Measurements from ENCODE around the gene PGAM5.

The PGAM5 gene

GRCh38 chr12:132719141-132719953, 8.7 kb downstream of the PGAM5 start:
- H3K36me3 ChIP-seq (ENCODE audit: control insufficient read depth, low read length), result peaks cover 85% of the 10 kb centered on the region
- no peak for TF ChIP-seq CTCF (IDR thresholded peaks at IDR 0.05; ENCODE audit: low read depth, low read length, poor library complexity, severe bottlenecking)
- TF ChIP-seq EZH2phosphoT487 (IDR thresholded peaks at IDR 0.05; ENCODE audit: borderline replicate concordance, low read length), result no peak
- H3F3A ChIP-seq (ENCODE audit: control insufficient read depth, insufficient read depth), result peaks cover 19% of the 10 kb centered on the region
- no peaks in the 10 kb centered on the region for H3K9me2 ChIP-seq (replicated peaks; ENCODE audit: control insufficient read depth, low read length)
- H4K20me1 ChIP-seq (ENCODE audit: control insufficient read depth, insufficient read depth, low read depth, low read length), result peaks cover 14% of the 10 kb centered on the region; the same call in 1 of the 2 replicates
- H3K4me1 ChIP-seq (ENCODE audit: control insufficient read depth, low read length), result no peaks in the 10 kb centered on the region
- no peaks in the 10 kb centered on the region for H3K9me3 ChIP-seq (ENCODE audit: control insufficient read depth, insufficient read depth, low read length)
- H3K4me2 ChIP-seq (ENCODE audit: low read length), result no peak overlapping the region
- no peak overlapping the region for H3K4me3 ChIP-seq (ENCODE audit: low read length)
- no peaks in the 10 kb centered on the region for H3K27me3 ChIP-seq (ENCODE audit: control insufficient read depth, low read length)
- H3K79me2 ChIP-seq (ENCODE audit: control insufficient read depth, low read length), result peaks cover 54% of the 10 kb centered on the region
- H3K27ac ChIP-seq (ENCODE audit: low read depth, low read length), result no peak overlapping the region

DNA sequence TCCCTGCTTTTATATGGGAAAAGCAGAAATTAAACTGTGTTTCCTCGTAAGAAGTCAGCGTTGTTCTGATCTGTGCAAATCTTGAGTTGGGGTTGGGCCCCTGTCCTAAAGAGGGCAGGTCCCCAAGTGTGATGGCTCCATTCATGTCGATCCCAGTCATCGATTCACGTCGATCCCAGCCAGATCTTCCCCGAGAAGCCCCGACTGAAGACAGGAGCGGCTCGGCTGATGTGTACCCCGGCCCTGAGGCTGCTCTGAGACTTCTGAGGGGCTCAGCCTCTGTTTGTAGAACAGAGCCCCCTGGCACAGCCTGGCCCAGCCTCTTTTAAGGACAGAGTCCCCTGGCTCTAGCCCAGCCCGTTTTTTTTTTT, 9.3 kb downstream of the PGAM5 start:
- Histone ChIP-seq H4K20me1 (ENCODE audit: control insufficient read depth, insufficient read depth, low read depth, low read length) (peaks cover 14% of the 10 kb centered on the region), H3K79me2 (ENCODE audit: control insufficient read depth, low read length) (peaks cover 48% of the 10 kb centered on the region), H3K4me3 (ENCODE audit: low read length) (no peak overlapping the region), H3K27me3 (ENCODE audit: control insufficient read depth, low read length) (no peaks in the 10 kb centered on the region), H3K4me2 (ENCODE audit: low read length) (no peak overlapping the region), H3K4me1 (ENCODE audit: control insufficient read depth, low read length) (no peaks in the 10 kb centered on the region), H3K27ac (ENCODE audit: low read depth, low read length) (no peak overlapping the region), H3K36me3 (ENCODE audit: control insufficient read depth, low read length) (peaks cover 85% of the 10 kb centered on the region), H3F3A (ENCODE audit: control insufficient read depth, insufficient read depth) (peaks cover 15% of the 10 kb centered on the region), H3K9me3 (ENCODE audit: control insufficient read depth, insufficient read depth, low read length) (no peaks in the 10 kb centered on the region), H3K9me2 (replicated peaks; ENCODE audit: control insufficient read depth, low read length) (no peaks in the 10 kb centered on the region)
- TF ChIP-seq CTCF (IDR thresholded peaks at IDR 0.05; ENCODE audit: low read depth, low read length, poor library complexity, severe bottlenecking) (no peak), EZH2phosphoT487 (IDR thresholded peaks at IDR 0.05; ENCODE audit: borderline replicate concordance, low read length) (no peak)

DNA sequence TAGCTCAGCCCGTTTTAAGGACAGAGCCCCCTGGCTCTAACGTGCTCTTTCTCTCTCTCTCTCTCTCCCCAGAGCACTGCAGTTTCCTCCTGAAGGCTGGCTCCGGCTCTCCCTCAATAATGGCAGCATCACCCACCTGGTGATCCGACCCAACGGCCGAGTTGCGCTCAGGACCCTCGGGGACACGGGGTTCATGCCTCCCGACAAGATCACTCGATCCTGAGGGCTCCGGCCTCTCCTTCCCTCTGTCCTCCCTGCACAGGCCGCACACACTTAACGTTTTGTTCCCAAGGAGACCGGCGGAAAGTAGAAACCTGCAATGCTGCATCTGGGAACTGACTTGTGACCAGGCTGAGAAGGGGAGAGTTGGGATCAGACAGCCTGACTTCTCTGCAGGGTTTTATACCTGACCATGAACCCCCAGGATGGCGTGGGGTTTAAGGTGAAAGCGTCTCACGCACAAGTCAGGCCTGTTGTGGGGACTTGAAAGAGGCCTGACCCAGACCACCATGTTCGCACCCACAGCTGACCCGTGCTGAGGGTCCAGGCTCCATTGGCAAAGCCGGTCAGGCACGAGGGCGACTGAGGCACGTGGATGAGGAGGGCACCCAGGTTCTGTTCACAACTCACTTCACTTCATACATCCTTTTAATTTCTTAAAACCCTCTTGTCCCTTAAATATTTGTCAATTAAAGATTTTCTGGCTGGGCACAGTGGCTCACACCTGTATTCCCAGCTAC, 10.1 kb downstream of the PGAM5 start:
- Histone ChIP-seq H3K4me1 (ENCODE audit: control insufficient read depth, low read length) (no peaks in the 10 kb centered on the region), H3K27ac (ENCODE audit: low read depth, low read length) (no peak overlapping the region), H3K9me2 (replicated peaks; ENCODE audit: control insufficient read depth, low read length) (no peaks in the 10 kb centered on the region), H4K20me1 (ENCODE audit: control insufficient read depth, insufficient read depth, low read depth, low read length) (peaks cover 14% of the 10 kb centered on the region), H3K9me3 (ENCODE audit: control insufficient read depth, insufficient read depth, low read length) (no peaks in the 10 kb centered on the region), H3K79me2 (ENCODE audit: control insufficient read depth, low read length) (peaks cover 47% of the 10 kb centered on the region), H3K4me3 (ENCODE audit: low read length) (no peak overlapping the region), H3K36me3 (ENCODE audit: control insufficient read depth, low read length) (peaks cover 89% of the 10 kb centered on the region), H3F3A (ENCODE audit: control insufficient read depth, insufficient read depth) (peaks cover 18% of the 10 kb centered on the region), H3K27me3 (ENCODE audit: control insufficient read depth, low read length) (no peaks in the 10 kb centered on the region), H3K4me2 (ENCODE audit: low read length) (no peak overlapping the region)
- no peak for TF ChIP-seq CTCF (IDR thresholded peaks at IDR 0.05; ENCODE audit: low read depth, low read length, poor library complexity, severe bottlenecking)
- TF ChIP-seq EZH2phosphoT487 (IDR thresholded peaks at IDR 0.05; ENCODE audit: borderline replicate concordance, low read length), result no peak

Measured in DOHH2 (cell line).